MG63 (cell line): ENCODE data around the gene MED12. TPM values are rescaled to one million over a fixed set of nuclear protein-coding genes. Genes with fewer than 3 reads are reported as not detected.

Experiments
- DNase-seq: peaks from one replicate; pipeline ENCODE4 v3.0.0-alpha.2; 2020
- H3K27me3 ChIP-seq: fragments of 250-450 bp; sonication (Bioruptor Pico); 2 replicates; pipeline ENCODE4 v1.5.1; 2020; ENCODE audit warnings: mild to moderate bottlenecking, moderate library complexity
- H3K36me3 ChIP-seq: fragments of 250-450 bp; sonication (Bioruptor Pico); 2 replicates; pipeline ENCODE4 v1.5.1; 2020; ENCODE audit warnings: mild to moderate bottlenecking, moderate library complexity
- H3K4me3 ChIP-seq: fragments of 250-450 bp; sonication (Bioruptor Pico); 2 replicates; pipeline ENCODE4 v1.5.1; 2020; ENCODE audit warnings: mild to moderate bottlenecking, moderate library complexity
- H3K9me3 ChIP-seq: fragments of 250-450 bp; sonication (Bioruptor Pico); 2 replicates; pipeline ENCODE4 v1.5.1; 2020; ENCODE audit warnings: mild to moderate bottlenecking, moderate library complexity
- total RNA-seq: library from RNA; depleted of rRNA; stranded (reverse); fragments of >200 nt; shearing (Covaris generic); gene quantifications from 2 replicates; pipeline ENCODE4 v1.2.3, GENCODE V29; 2014; ENCODE audit warnings: low replicate concordance

MED12 gene
- total RNA-seq, 1 experiment from 2014 or later: 9.3 TPM

DNA sequence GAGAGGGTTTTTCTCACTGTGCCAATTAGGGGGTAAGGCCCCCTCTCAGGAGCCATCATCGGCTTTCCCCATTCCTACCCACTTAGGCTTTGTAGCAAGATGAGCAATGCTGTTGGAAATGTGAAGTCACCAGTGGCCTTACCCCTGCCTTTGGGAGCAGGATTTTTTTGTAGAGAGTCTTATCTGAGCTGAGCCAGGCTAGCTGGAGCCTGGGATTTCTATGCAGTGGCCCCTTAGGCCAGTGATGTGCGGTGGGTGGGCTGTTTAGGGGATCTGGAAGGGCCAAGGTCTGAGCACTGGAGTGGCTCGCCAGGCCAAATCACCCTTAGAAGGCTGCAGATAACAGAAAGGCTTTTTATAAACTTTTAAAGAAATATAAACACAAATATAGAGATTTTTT is 16.1 kb upstream of the MED12 start:
- DNase-seq: no peak
- H3K27me3 ChIP-seq: no peaks in the 10 kb centered on the region
- H3K36me3 ChIP-seq: no peaks in the 10 kb centered on the region
- no peaks in the 10 kb centered on the region for H3K9me3 ChIP-seq
- no peak overlapping the region for H3K4me3 ChIP-seq

DNA sequence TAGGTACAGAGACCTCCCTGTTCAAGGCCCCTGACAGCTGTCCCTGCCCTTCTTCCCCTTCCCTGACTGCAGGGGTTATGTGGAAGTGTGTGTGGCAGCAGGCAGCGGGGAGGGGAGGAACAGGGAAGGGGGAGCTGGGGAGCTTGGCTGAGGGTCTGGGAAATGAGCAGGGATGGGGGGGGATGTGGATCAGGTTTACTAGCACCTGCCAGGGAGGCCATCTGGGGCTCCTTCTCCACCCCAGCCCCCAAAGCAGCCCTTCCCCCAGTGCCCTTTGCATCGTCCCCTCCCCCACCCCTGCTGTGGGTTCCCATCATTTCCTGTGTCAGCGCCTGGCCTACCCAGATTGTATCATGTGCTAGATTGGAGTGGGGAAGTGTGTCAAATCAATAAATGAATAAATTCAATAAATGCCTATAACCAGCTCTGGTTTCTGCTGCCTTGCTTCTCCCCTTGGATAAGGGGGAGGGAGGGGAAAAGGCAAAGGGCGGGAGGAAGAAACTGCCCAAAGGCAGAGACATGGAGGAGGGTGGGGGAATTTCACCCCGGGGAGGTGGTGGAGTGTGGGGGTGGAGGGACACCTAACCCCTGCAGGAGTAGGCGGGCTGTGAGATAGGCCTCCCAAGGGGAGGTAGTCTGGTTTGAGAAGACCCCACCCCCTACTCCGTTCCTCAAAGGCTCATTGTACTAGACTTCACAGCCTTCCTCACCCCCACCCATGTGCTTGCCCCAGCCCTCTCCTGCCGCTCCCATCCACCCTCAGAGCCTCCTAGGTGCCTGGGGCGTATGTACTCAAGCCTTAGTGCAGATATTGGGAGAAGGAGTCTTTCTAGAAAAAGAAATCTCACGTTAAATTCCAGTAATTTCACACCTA is 15.0 kb upstream of the MED12 start:
- no peaks in the 10 kb centered on the region for H3K27me3 ChIP-seq
- no peak overlapping the region for H3K4me3 ChIP-seq
- no peak for DNase-seq

DNA sequence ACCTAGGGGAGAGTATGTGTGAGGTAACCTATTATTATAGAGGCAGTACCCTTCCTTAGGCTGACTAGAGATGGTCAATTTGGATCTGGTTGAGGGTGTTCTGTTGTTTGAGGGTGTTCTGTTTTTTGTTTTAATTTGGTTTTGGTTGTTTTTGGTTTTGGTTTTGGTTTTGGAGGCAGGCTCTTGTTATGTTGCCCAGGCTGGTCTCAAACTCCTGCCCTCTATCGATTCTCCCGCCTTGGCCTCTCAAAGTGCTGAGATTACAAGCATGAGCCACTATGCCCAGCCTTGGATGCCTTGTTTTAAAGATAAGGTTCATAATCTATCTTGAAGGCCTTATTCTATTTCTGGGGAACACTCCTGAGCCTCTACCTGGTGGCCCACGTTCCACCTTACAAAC is 12.8 kb upstream of the MED12 start:
- Histone ChIP-seq H3K36me3 (no peaks in the 10 kb centered on the region), H3K9me3 (no peaks in the 10 kb centered on the region), H3K27me3 (no peaks in the 10 kb centered on the region), H3K4me3 (no peak overlapping the region)
- no peak for DNase-seq

More for the DNA sequence above, 15.0 kb upstream of the MED12 start:
- Histone ChIP-seq H3K9me3 (no peaks in the 10 kb centered on the region), H3K36me3 (no peaks in the 10 kb centered on the region)

GRCh38 chrX:71106427-71106826 is 12.0 kb upstream of the MED12 start, which contains the start of gene CXorf65:
CXorf65 (minus strand) TSS chrX:71106740; CDS start chrX:71106556, 184 bp downstream.
- H3K36me3 ChIP-seq: no peaks in the 10 kb centered on the region
- no peaks in the 10 kb centered on the region for H3K27me3 ChIP-seq
- DNase-seq: no peak
- no peak within 1 kb of the TSS for H3K4me3 ChIP-seq
- H3K9me3 ChIP-seq: no peaks in the 10 kb centered on the region

DNA sequence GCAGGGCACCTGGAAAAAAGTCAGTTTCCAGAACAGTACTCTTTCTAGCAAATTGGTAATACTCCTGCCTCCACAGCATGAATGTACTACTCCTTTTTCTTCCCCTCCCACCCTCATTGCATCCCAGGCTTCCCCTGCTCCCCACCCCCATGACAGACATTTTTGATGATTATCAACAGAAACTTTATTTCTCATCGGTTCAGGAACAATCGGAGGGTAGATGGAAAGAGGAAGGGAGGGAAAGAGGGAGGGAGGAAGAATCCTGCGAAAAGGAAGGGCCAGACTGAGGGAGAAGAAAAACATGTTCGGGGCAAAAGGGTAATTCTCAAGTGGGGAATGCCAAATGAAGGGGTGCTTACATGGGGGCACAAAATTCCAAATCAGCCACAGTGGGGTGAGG is 11.2 kb upstream of the MED12 start:
- no peaks in the 10 kb centered on the region for H3K9me3 ChIP-seq
- H3K27me3 ChIP-seq: no peaks in the 10 kb centered on the region
- no peak for DNase-seq
- H3K36me3 ChIP-seq: no peaks in the 10 kb centered on the region
- H3K4me3 ChIP-seq: no peak overlapping the region

DNA sequence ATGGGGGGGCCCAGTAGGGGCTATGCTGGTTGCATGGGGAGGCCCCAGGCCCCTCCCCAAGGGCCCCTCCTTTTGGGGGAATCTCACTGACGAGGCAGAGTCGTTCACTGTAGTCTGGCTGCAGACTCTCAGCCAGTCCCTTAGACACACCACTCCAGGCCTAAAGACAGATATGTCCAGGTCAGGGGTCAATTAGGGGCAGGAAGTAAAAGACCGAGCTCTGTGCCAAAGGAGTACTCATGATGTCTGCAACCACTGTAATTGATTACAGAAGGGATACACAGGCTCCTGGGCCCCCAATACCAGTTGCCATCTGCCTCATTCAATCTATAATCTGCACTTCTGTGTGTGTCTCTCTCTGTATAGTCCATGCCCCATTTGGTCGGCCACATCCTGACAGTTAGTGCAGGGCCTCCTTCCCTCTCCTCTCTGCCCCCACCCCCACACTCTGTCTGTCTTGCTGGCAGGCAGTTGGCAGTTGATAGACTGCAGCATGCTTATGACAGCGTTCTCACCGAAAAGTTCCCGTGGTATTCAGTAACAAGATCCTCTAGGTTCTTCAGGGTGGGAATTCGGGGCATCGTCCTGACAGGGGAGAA is 10.5 kb upstream of the MED12 start:
- no peak for DNase-seq
- Histone ChIP-seq H3K36me3 (no peaks in the 10 kb centered on the region), H3K27me3 (no peaks in the 10 kb centered on the region), H3K4me3 (no peak overlapping the region), H3K9me3 (no peaks in the 10 kb centered on the region)

GRCh38 chrX:71109051-71109450 is 9.3 kb upstream of the MED12 start:
- no peaks in the 10 kb centered on the region for H3K9me3 ChIP-seq
- H3K27me3 ChIP-seq: no peaks in the 10 kb centered on the region
- DNase-seq: no peak
- no peak overlapping the region for H3K4me3 ChIP-seq
- H3K36me3 ChIP-seq: no peaks in the 10 kb centered on the region

DNA sequence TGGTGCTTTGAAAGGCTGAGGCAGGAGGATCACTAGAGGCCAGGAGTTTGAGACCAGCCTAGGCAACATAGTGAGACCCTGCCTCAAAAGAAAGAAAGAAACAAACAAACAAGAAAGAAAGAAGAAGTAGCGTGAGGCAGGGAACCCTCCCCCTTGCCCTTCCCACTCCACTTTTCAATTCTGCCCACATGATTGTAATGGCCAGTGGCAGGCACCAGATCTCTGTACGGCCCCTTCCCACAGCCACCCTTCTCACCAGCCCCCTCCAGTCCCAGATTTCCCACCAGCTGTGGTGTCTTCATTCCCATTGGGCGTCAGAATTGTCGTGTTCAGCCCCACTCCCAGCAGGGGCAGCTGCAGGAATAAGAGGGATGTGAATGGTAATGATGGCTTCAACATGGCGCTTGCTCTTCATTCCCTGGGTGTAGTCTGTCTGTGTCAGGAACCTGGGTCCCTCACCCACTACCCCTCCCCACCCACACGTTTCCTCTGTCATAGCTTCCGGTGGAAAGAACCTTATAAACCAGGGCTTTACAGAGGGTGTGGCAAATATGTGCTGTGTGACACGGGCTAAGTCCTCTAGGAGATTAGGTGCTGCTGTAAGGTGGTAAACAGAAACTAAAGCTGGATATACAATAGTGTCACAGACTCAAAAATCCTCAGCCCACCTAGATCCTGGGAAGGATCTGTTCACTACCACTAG is 7.1 kb upstream of the MED12 start, which contains the start of gene IL2RG:
Gene IL2RG (minus strand): TSS at position 437 of the 703 bp plus-strand sequence. CDS start 38 bp downstream, at position 399.
- Histone ChIP-seq H3K4me3 (no peak within 1 kb of the TSS), H3K36me3 (no peaks in the 10 kb centered on the region), H3K9me3 (no peaks in the 10 kb centered on the region), H3K27me3 (no peaks in the 10 kb centered on the region)
- no peak for DNase-seq

DNA sequence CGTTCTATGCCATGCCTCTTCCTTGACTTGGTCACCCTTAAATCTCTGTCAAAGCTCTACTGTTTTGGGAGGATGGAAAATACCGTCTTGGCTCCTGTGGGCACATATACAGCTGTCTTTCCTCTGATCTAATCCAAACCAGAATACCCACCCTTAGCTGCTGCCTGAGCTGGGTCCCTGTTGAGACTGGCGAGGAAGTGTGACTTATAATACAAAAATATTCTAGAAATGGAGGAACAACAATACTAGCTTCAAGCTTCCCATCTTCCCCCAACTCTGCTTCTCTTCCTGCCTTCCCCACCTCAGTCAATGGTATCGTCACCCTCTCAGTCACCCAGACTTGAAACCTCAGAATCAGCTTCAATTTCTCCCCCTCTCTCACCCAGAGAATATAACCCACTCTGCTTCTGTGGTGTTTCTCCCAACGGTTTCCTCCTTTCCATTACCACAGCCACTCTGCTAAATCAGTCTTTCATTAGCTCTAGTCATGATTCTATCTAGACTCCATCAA is 6.4 kb upstream of the MED12 start:
- no peaks in the 10 kb centered on the region for H3K9me3 ChIP-seq
- H3K4me3 ChIP-seq: no peak overlapping the region
- DNase-seq: no peak
- H3K27me3 ChIP-seq: no peaks in the 10 kb centered on the region
- H3K36me3 ChIP-seq: no peaks in the 10 kb centered on the region

DNA sequence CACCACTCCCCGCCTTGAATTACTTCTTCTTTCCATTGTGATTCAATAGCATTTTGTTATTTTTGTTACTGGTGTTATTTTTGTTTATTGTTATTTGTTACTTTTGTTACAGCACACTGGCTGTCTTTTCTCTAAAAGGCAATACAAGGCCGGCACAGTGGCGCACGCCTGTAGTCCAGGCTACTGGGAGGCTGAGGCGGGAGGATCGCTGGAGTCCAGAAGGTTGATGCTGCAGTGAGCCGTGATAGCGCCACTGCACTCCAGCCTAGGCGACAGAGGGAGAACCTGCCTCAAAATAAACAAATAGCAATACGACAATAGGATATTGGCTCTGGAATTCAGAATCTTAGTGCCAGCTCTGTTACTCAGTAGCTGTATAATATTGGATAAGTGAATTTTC is 1.0 kb upstream of the MED12 start:
- Histone ChIP-seq H3K36me3 (no peaks in the 10 kb centered on the region), H3K4me3 (no peak overlapping the region), H3K27me3 (no peaks in the 10 kb centered on the region), H3K9me3 (no peaks in the 10 kb centered on the region)
- no peak for DNase-seq

DNA sequence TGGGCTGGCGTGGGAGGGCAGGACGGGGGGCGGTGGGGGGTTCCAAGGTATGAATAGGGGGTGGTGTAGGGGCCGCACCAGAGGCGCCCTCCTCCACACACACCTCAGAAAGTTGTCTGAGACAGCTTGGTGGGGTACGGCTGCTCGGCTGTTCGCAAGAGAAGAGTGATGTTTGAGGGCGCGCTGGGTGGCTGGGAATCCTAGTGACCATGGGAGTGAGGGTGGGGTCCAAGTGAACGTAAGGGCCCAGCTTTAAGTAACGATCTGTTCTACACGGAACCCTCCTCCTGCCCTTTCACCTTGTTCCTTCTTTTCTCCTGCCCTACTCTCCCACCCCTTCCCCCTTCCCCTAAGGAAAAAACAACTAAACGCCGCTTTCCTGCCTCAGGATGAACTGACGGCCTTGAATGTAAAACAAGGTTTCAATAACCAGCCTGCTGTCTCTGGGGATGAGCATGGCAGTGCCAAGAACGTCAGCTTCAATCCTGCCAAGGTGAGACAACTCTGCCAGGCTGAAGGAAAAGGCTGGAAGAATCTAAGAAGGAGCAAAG is 664 bp downstream of the MED12 start:
- Histone ChIP-seq H3K27me3 (no peaks in the 10 kb centered on the region), H3K4me3 (peak overlapping the region; percentile 75), H3K36me3 (no peaks in the 10 kb centered on the region), H3K9me3 (no peaks in the 10 kb centered on the region)
- no peak for DNase-seq

GRCh38 chrX:71128166-71128833 is 9.9 kb downstream of the MED12 start:
- no peak overlapping the region for H3K4me3 ChIP-seq
- H3K27me3 ChIP-seq: no peaks in the 10 kb centered on the region
- DNase-seq: no peak
- H3K9me3 ChIP-seq: no peaks in the 10 kb centered on the region
- H3K36me3 ChIP-seq: peaks cover 9% of the 10 kb centered on the region

GRCh38 chrX:71128915-71129765 is 10.7 kb downstream of the MED12 start:
- Histone ChIP-seq H3K36me3 (peaks cover 9% of the 10 kb centered on the region), H3K9me3 (no peaks in the 10 kb centered on the region), H3K27me3 (no peaks in the 10 kb centered on the region), H3K4me3 (no peak overlapping the region)
- DNase-seq: peak; percentile 12

DNA sequence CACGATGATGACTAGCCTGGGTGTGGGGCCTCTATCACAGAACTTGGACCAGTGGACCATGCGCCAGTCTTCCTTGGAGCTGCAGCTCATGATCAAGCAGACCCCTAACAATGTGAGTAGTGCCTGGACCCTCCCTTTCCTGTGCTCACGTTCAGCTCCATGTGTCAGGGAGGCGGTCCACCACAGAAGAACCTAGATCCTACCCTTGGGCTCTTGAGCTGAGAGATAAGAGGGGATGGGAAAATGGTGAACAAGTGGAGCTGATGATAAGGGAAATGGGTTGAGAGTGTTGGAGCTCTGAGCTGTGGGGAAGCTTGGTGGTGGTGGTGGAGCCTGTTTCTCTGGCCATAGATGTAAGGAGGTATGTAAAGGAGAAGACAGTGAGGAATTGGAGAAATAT is 13.1 kb downstream of the MED12 start:
- peaks cover 9% of the 10 kb centered on the region for H3K36me3 ChIP-seq

DNA sequence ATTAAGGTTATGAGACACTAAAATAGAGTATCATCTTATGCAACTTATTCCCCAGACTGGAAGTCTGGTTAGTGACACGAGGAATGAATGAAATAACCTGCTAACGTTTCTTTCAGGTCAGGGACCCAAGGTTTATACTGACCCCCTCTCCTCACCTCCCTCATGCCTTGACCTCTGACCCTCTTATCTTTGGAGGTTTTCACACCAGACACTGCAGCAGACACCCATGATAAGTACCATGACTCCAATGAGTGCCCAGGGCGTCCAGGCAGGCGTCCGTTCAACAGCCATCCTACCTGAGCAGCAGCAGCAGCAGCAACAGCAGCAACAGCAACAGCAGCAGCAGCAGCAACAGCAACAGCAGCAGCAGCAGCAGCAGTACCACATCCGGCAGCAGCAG is 22.0 kb downstream of the MED12 start:
- no peak overlapping the region for H3K4me3 ChIP-seq
- no peaks in the 10 kb centered on the region for H3K9me3 ChIP-seq
- no peaks in the 10 kb centered on the region for H3K27me3 ChIP-seq
- H3K36me3 ChIP-seq: no peaks in the 10 kb centered on the region; the same call in 1 of the 2 replicates
- no peak for DNase-seq

More for the DNA sequence above, 13.1 kb downstream of the MED12 start:
- no peak overlapping the region for H3K4me3 ChIP-seq
- no peak for DNase-seq
- H3K27me3 ChIP-seq: no peaks in the 10 kb centered on the region
- H3K9me3 ChIP-seq: no peaks in the 10 kb centered on the region
